Body of pancreas (tissue), 4 donors: ENCODE results near the gene CFAP46.
"Not testable (repeated sequence)": the region's sequence is repeated elsewhere in the genome, so short reads cannot be mapped to it uniquely, and the experiment has no call there.

Experiments used
- CTCF ChIP-seq, 7 experiments: fragments of 450-650 bp in 4 of 7; fragments of 200-600 bp in 3 of 7; sonication (generic) in 3 of 7; IDR thresholded peaks; one replicate each; pipeline ENCODE4 v1.5.1; 2016 to 2019; ENCODE audit warnings: antibody characterized with exemption in 7 of 7
- POLR2A ChIP-seq, 3 donors: fragments of 450-650 bp; IDR thresholded peaks; one replicate each; pipeline ENCODE4 v1.6.1; 2016; ENCODE audit warnings: antibody characterized with exemption in 3 of 3, mild to moderate bottlenecking in 2 of 3

- not testable (repeated sequence) for TF ChIP-seq POLR2A, CTCF (IDR thresholded peaks at IDR 0.05)
These were observed 169.6 kb downstream of the CFAP46 start for GRCh38 chr10:132772816-132773215.
